AG09309 (cell line): ENCODE data around the gene NAA35.

Experiments used
- DNase-seq: peaks from one replicate; pipeline ENCODE4 v3.0.0-alpha.2; 2010; ENCODE audit warnings: low read depth
- H3K4me3 ChIP-seq: 2 replicates; pipeline ENCODE4 v1.5.1; 2011; ENCODE audit warnings: mild to moderate bottlenecking, low read depth, low read length, moderate library complexity; ENCODE audit not compliant: control insufficient read depth
- TF ChIP-seq, protein P1 (sequence below): IDR thresholded peaks from 2 replicates; pipeline ENCODE4 v1.5.1; 2011; ENCODE audit warnings: mild to moderate bottlenecking, low read depth, low read length, inconsistent platforms; ENCODE audit not compliant: insufficient read depth, control insufficient read depth; ENCODE audit errors: missing control alignments

Gene NAA35

DNA sequence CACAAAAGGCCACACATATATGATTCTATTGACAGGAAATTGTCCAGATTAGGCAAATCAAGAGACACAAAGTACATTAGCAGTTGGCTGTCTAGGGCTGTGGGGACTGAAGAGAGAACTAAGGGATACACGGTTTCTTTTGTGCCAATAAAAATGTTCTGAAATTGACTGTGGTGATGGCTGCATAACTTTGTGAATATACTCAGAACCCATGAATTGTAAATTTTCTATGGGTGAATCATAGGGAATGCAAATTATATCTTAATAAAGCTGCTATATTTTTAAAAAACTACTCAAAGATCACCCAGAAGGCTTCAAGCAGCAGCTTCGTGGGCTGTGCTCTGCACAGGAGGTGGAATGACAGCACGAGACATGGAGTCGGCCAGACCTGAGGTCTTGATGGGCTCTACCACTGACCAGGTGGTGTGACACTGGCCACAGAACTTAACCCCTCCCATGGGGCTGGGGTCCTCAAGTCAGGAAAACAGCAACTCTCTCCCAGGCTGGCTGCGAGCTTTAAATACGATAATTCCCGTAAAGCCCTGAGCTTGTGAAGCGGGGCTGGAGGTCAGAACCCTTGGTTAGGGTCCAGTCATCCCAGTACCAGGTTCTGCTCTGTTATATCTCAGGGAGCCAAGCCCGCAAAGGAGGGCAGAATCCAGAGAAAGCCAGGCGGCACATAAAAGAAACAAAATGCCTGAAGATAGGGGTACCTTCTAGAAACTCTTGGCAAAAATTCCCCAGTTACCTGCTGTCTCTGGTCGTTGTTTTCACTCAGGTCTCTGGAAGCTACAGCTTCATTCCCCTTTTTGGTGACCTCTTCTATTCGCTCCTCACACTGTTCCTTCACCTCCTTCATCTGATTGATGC lies 99.3 kb downstream of the NAA35 start:
- no peak for DNase-seq
- TF ChIP-seq, protein P1, sequence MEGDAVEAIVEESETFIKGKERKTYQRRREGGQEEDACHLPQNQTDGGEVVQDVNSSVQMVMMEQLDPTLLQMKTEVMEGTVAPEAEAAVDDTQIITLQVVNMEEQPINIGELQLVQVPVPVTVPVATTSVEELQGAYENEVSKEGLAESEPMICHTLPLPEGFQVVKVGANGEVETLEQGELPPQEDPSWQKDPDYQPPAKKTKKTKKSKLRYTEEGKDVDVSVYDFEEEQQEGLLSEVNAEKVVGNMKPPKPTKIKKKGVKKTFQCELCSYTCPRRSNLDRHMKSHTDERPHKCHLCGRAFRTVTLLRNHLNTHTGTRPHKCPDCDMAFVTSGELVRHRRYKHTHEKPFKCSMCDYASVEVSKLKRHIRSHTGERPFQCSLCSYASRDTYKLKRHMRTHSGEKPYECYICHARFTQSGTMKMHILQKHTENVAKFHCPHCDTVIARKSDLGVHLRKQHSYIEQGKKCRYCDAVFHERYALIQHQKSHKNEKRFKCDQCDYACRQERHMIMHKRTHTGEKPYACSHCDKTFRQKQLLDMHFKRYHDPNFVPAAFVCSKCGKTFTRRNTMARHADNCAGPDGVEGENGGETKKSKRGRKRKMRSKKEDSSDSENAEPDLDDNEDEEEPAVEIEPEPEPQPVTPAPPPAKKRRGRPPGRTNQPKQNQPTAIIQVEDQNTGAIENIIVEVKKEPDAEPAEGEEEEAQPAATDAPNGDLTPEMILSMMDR = no peak
- no peak overlapping the region for H3K4me3 ChIP-seq

DNA sequence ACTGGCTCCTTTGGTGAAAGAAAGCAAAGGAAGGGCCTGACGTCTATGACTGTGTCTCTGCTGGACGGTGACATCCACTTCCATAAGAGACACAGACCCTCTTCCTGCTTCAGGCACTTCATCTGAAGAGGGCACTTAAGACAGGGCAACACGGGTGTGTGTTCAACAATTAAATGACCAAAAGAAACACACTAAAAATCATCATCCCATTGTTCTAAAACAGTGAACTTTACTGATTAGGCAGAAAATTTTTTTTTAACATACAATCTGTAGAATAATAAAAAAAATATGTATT lies 99.9 kb downstream of the NAA35 start:
- TF ChIP-seq, protein P1 = no peak
- DNase-seq = no peak
- no peak overlapping the region for H3K4me3 ChIP-seq

DNA sequence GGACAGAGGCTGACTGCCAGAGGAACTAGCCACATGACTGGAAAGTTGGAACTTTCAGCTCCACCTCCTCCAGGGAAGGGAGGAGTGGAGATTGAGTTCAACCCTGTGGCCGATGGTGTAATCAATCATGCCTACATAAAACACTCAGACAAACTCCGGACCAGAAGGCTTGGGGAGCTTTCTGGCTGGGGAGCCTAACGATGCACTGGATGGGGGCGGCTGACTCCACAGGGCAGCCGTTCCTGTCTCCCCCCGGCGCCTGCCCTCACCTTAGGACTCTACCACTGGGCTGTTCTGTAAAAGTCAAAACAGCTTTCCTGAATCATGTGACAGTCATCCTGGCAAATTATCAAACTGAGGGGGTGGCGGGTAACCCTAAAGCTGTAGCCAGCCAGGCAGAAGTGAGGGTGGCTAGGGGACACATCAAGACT lies 100.4 kb downstream of the NAA35 start:
- TF ChIP-seq, protein P1 = no peak
- H3K4me3 ChIP-seq = peak overlapping the region; percentile 18
- DNase-seq = peak; percentile 27

DNA sequence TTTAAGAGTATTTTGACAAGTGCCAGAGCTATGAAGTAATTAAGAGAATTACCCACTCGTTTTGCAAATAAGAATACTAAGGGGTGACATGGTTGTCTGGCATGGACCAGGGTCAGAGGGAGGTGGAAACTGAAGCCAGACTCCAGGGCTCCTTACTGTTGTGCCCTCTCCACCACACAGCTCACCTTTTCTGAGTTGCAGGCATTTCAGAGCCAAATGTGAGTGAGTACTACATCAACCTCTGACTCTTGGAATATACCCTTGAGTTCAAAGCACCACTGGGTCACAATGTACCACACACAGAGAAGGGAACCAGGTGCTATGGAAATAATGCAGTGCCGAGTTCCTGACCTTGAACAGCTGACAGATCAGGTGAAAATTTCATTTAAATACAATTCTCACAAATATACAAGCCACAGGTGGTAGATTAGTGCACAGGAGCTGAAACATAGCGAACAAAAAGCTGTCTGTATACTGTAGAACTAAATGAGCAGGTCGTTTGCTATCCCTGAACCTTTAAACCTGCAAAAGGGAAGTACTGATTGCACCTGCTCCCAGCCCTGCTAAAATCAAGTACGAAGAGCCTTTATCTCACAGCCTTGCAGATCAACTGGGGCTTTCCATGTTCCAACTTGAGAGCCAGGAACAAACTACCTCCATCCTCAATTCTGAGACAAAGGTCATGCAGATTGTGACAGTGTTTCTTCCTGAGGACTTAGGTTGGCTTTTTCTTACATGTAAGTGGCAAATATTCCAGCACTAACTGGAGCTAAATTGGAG lies 101.4 kb downstream of the NAA35 start:
- DNase-seq = no peak
- no peak overlapping the region for H3K4me3 ChIP-seq
- TF ChIP-seq, protein P1 = no peak

- no peak for DNase-seq
- TF ChIP-seq, protein P1 = no peak
- no peak overlapping the region for H3K4me3 ChIP-seq
Observed at GRCh38 chr9:86043586-86043985, 102.6 kb downstream of the NAA35 start.

GRCh38 chr9:86043999-86044398 lies 103.1 kb downstream of the NAA35 start:
- no peak overlapping the region for H3K4me3 ChIP-seq
- no peak for DNase-seq
- TF ChIP-seq, protein P1 = no peak
